HG02938 (cell line): ENCODE data around the gene SCARB2.
A peak's percentile ranks its signal among the peaks of the same experiment; 100 is the strongest.

Experiments
- ATAC-seq: cut with Tn5 transposase; IDR thresholded peaks from one replicate; pipeline ENCODE4 v1.9.1; 2021; ENCODE audit warnings: mild to moderate bottlenecking, moderate library complexity; ENCODE audit not compliant: unreplicated experiment

Gene SCARB2

GRCh38 chr4:76200771-76201231, 12.8 kb downstream of the SCARB2 start:
- no peak for ATAC-seq

- ATAC-seq = peak; percentile 93
These were observed 13.9 kb downstream of the SCARB2 start for GRCh38 chr4:76199664-76200211.

- peak; percentile 39 for ATAC-seq
These were observed 15.0 kb downstream of the SCARB2 start for GRCh38 chr4:76198411-76199237.

GRCh38 chr4:76197971-76198410, 15.6 kb downstream of the SCARB2 start:
- ATAC-seq = peak; percentile 10

- no peak for ATAC-seq
These were observed 16.4 kb downstream of the SCARB2 start for GRCh38 chr4:76197031-76197743.

- ATAC-seq = no peak
These were observed 17.2 kb downstream of the SCARB2 start for GRCh38 chr4:76196376-76196775.

- ATAC-seq = no peak
These were observed 18.3 kb downstream of the SCARB2 start for GRCh38 chr4:76195326-76195725.

- ATAC-seq = no peak
These were observed 19.3 kb downstream of the SCARB2 start for GRCh38 chr4:76194325-76194724.

- ATAC-seq = no peak
These were observed 21.4 kb downstream of the SCARB2 start for GRCh38 chr4:76192236-76192635.

- no peak for ATAC-seq
These were observed 25.1 kb downstream of the SCARB2 start for GRCh38 chr4:76188557-76188956.

GRCh38 chr4:76188149-76188548, 25.5 kb downstream of the SCARB2 start:
- ATAC-seq = no peak

GRCh38 chr4:76187152-76187551, 26.5 kb downstream of the SCARB2 start:
- ATAC-seq = no peak

- no peak for ATAC-seq
These were observed 31.2 kb downstream of the SCARB2 start for GRCh38 chr4:76182463-76182862.

GRCh38 chr4:76179398-76180318, 34.0 kb downstream of the SCARB2 start:
- ATAC-seq = no peak

- no peak for ATAC-seq
These were observed 35.3 kb downstream of the SCARB2 start for GRCh38 chr4:76178296-76178695.

- ATAC-seq = no peak
These were observed 35.9 kb downstream of the SCARB2 start for GRCh38 chr4:76177709-76178108.

GRCh38 chr4:76175336-76175735, 38.3 kb downstream of the SCARB2 start:
- no peak for ATAC-seq

GRCh38 chr4:76174216-76174615, 39.4 kb downstream of the SCARB2 start:
- no peak for ATAC-seq

GRCh38 chr4:76168688-76169087, 44.9 kb downstream of the SCARB2 start:
- ATAC-seq = no peak

- ATAC-seq = no peak
These were observed 47.1 kb downstream of the SCARB2 start for GRCh38 chr4:76166480-76166879.

- no peak for ATAC-seq
These were observed 53.3 kb downstream of the SCARB2 start for GRCh38 chr4:76160355-76160754.
